Naive thymus-derived CD4-positive, alpha-beta T cell (primary cell): Measurements from ENCODE around the gene EXOC3. TPM values are rescaled to one million over a fixed set of nuclear protein-coding genes. Genes with fewer than 3 reads are reported as not detected.
"Not testable (repeated sequence)": the region's sequence is repeated elsewhere in the genome, so short reads cannot be mapped to it uniquely, and the experiment has no call there.

Experiments
- ATAC-seq: fragments of 150-1000 bp; cut with Tn5 transposase; 2 replicates; pipeline ENCODE4 v1.10.0; 2021; ENCODE audit warnings: mild to moderate bottlenecking, moderate library complexity
- CTCF ChIA-PET: fragments of 350-600 bp; sonication (Branson Sonifier 250); formaldehyde crosslinking; loops from one replicate; lab custom pipeline; 2021; ENCODE audit warnings: antibody characterized with exemption; lab: Charles Lee
- POLR2A ChIA-PET: fragments of 350-600 bp; sonication (Branson Sonifier 250); formaldehyde crosslinking; loops from one replicate; lab custom pipeline; 2021; ENCODE audit warnings: antibody characterized with exemption, inconsistent platforms; lab: Charles Lee
- DNase-seq, 9 donors: peaks; one replicate each; pipeline versions ENCODE4 v3.0.0 to v3.0.0-alpha.2; 2020 to 2022; ENCODE audit warnings: mixed read lengths in 1 of 9
- H3K27ac ChIP-seq: one replicate; pipeline ENCODE4 v1.7.0; 2013; ENCODE audit warnings: mild to moderate bottlenecking, low read depth, low read length, moderate library complexity
- H3K27me3 ChIP-seq, 2 donors: one replicate each; pipeline ENCODE4 v1.7.0; 2013; ENCODE audit warnings: low read length in 2 of 2, mild to moderate bottlenecking in 2 of 2, moderate library complexity in 2 of 2; ENCODE audit not compliant: control insufficient read depth in 2 of 2, insufficient read depth in 2 of 2
- H3K36me3 ChIP-seq, 3 experiments: 1 replicate in 2 of 3; 2 replicates in 1 of 3; pipeline ENCODE4 v1.7.0; 2013; ENCODE audit warnings: low read length in 3 of 3, mild to moderate bottlenecking in 3 of 3, moderate library complexity in 1 of 3; ENCODE audit not compliant: insufficient read depth in 3 of 3, control insufficient read depth in 2 of 3
- H3K4me1 ChIP-seq, 2 donors: one replicate each; pipeline ENCODE4 v1.7.0; 2013; ENCODE audit warnings: low read length in 2 of 2, mild to moderate bottlenecking in 2 of 2, moderate library complexity in 1 of 2; ENCODE audit not compliant: control insufficient read depth in 2 of 2, insufficient read depth in 2 of 2
- H3K4me3 ChIP-seq: 2 replicates; pipeline ENCODE4 v1.7.0; 2013; ENCODE audit warnings: mild to moderate bottlenecking, low read length
- H3K9me3 ChIP-seq, 3 experiments: 1 replicate in 2 of 3; 2 replicates in 1 of 3; pipeline ENCODE4 v1.7.0; 2013; ENCODE audit warnings: low read length in 3 of 3; ENCODE audit not compliant: control insufficient read depth in 2 of 3
- H3K27ac Mint-ChIP-seq, 9 donors: one replicate each; pipeline ENCODE4 v1.8.0; 2020 to 2022; ENCODE audit warnings: mixed read lengths in 9 of 9, mild to moderate bottlenecking in 8 of 9, moderate library complexity in 5 of 9, inconsistent platforms in 2 of 9
- H3K27me3 Mint-ChIP-seq, 5 donors: one replicate each; pipeline ENCODE4 v1.8.0; 2021 to 2022; ENCODE audit warnings: mixed read lengths in 5 of 5, mild to moderate bottlenecking in 1 of 5
- H3K36me3 Mint-ChIP-seq, 5 donors: one replicate each; pipeline ENCODE4 v1.8.0; 2020 to 2022; ENCODE audit warnings: mixed read lengths in 5 of 5, mild to moderate bottlenecking in 3 of 5, inconsistent platforms in 1 of 5
- H3K4me1 Mint-ChIP-seq, 7 donors: one replicate each; pipeline ENCODE4 v1.8.0; 2020 to 2022; ENCODE audit warnings: mixed read lengths in 7 of 7, mild to moderate bottlenecking in 3 of 7, inconsistent platforms in 1 of 7
- H3K4me3 Mint-ChIP-seq, 10 donors: one replicate each; pipeline ENCODE4 v1.8.0; 2020 to 2022; ENCODE audit warnings: mild to moderate bottlenecking in 10 of 10, mixed read lengths in 10 of 10, moderate library complexity in 6 of 10, inconsistent platforms in 2 of 10
- H3K9me3 Mint-ChIP-seq, 11 donors: one replicate each; pipeline ENCODE4 v1.8.0; 2020 to 2022; ENCODE audit warnings: mixed read lengths in 11 of 11, mild to moderate bottlenecking in 4 of 11, inconsistent platforms in 1 of 11, moderate library complexity in 1 of 11
- intact Hi-C, 2 donors: fragments of 100-400 bp; cut with micrococcal nuclease; formaldehyde crosslinking; loops; one replicate each; pipeline ENCODE4 v1.15.1; 2023
- polyA plus RNA-seq, 2 donors: library from polyadenylated mRNA; unstranded; fragments of 300-500 nt; fragmentation: Illumina TruSeq; gene quantifications; one replicate each; pipeline ENCODE4 v1.2.3, GENCODE V29; 2021
- total RNA-seq, 6 experiments: library from RNA in 5 of 6; stranded (reverse) in 5 of 6; gene quantifications; 1 replicate in 5 of 6; 2 replicates in 1 of 6; pipeline ENCODE4 v1.2.3 and lab custom pipeline; 2021 to 2026

The EXOC3 gene
- total and polyA plus RNA-seq, 7 experiments from 2014 or later, result 44.3 to 105 (median 89.3) TPM

GRCh38 chr5:401146-402034 is 41.6 kb upstream of the EXOC3 start:
- H3K27me3 Mint-ChIP-seq, result peaks cover 0 to 40% (median 30%) of the 10 kb centered on the region in 5 donors
- peaks cover 0 to 29% (median 0%) of the 10 kb centered on the region in 7 donors for H3K4me1 Mint-ChIP-seq
- ChIA-PET POLR2A (no interaction called here), CTCF (no interaction called here)
- H3K27ac Mint-ChIP-seq, result no peak overlapping the region
- Histone ChIP-seq H3K4me3 (no peak overlapping the region), H3K36me3 (no peaks in the 10 kb centered on the region), H3K4me1 (no peaks in the 10 kb centered on the region), H3K27ac (no peak overlapping the region), H3K27me3 (no peaks in the 10 kb centered on the region), H3K9me3 (no peaks in the 10 kb centered on the region)
- peaks cover 0 to 28% (median 0%) of the 10 kb centered on the region in 5 donors for H3K36me3 Mint-ChIP-seq
- ATAC-seq (no peak), DNase-seq (no peak)
- intact Hi-C loops, result no loop called here
- H3K4me3 Mint-ChIP-seq, result no peak overlapping the region
- peaks cover 0 to 2% (median 0%) of the 10 kb centered on the region in 11 donors for H3K9me3 Mint-ChIP-seq

- POLR2A ChIA-PET, intact Hi-C loops, CTCF ChIA-PET, H3K4me3 ChIP-seq, H3K9me3 ChIP-seq, H3K27ac ChIP-seq, ATAC-seq, H3K4me3 Mint-ChIP-seq, H3K9me3 Mint-ChIP-seq, H3K27me3 ChIP-seq, H3K4me1 ChIP-seq, DNase-seq, H3K36me3 ChIP-seq: not testable (repeated sequence)
- H3K27me3 Mint-ChIP-seq, result peaks cover 0 to 40% (median 30%) of the 10 kb centered on the region in 5 donors
- H3K27ac Mint-ChIP-seq, result peak overlapping the region in 1 of 9 donors; percentile 16
- H3K36me3 Mint-ChIP-seq, result peaks cover 0 to 28% (median 0%) of the 10 kb centered on the region in 5 donors
- peaks cover 0 to 32% (median 0%) of the 10 kb centered on the region in 7 donors for H3K4me1 Mint-ChIP-seq
Observed at GRCh38 chr5:402219-402614, 40.8 kb upstream of the EXOC3 start.

GRCh38 chr5:402615-403359 is 40.2 kb upstream of the EXOC3 start:
- H3K4me1 ChIP-seq, result no peaks in the 10 kb centered on the region
- Mint-ChIP-seq H3K27me3 (peaks cover 0 to 40% (median 30%) of the 10 kb centered on the region in 5 donors), H3K4me1 (peaks cover 0 to 32% (median 0%) of the 10 kb centered on the region in 7 donors), H3K4me3 (no peak overlapping the region), H3K9me3 (peaks cover 0 to 2% (median 0%) of the 10 kb centered on the region in 11 donors), H3K36me3 (peaks cover 0 to 28% (median 0%) of the 10 kb centered on the region in 5 donors), H3K27ac (no peak overlapping the region)
- POLR2A ChIA-PET, result no interaction called here
- ATAC-seq, result peak; percentile 26
- no peak overlapping the region for H3K4me3 ChIP-seq
- no peaks in the 10 kb centered on the region for H3K36me3 ChIP-seq
- H3K27me3 ChIP-seq, result no peaks in the 10 kb centered on the region
- no peak for DNase-seq
- CTCF ChIA-PET, result no interaction called here
- H3K27ac ChIP-seq, result no peak overlapping the region
- intact Hi-C loops, result no loop called here
- H3K9me3 ChIP-seq, result no peaks in the 10 kb centered on the region

GRCh38 chr5:403995-404394 is 39.0 kb upstream of the EXOC3 start:
- H3K27ac Mint-ChIP-seq, result no peak overlapping the region
- peaks cover 0 to 29% (median 0%) of the 10 kb centered on the region in 7 donors for H3K4me1 Mint-ChIP-seq
- H3K36me3 Mint-ChIP-seq, result peaks cover 0 to 25% (median 0%) of the 10 kb centered on the region in 5 donors
- H3K9me3 ChIP-seq, result no peaks in the 10 kb centered on the region
- no peak for DNase-seq
- H3K27ac ChIP-seq, result no peak overlapping the region
- no peaks in the 10 kb centered on the region for H3K27me3 ChIP-seq
- CTCF ChIA-PET, result no interaction called here
- no peak for ATAC-seq
- no peaks in the 10 kb centered on the region for H3K4me1 ChIP-seq
- peaks cover 0 to 2% (median 0%) of the 10 kb centered on the region in 11 donors for H3K9me3 Mint-ChIP-seq
- H3K27me3 Mint-ChIP-seq, result peaks cover 0 to 40% (median 30%) of the 10 kb centered on the region in 5 donors
- no peaks in the 10 kb centered on the region for H3K36me3 ChIP-seq
- H3K4me3 Mint-ChIP-seq, result no peak overlapping the region
- POLR2A ChIA-PET, result no interaction called here
- H3K4me3 ChIP-seq, result no peak overlapping the region
- intact Hi-C loops, result no loop called here

GRCh38 chr5:404666-405241 is 38.2 kb upstream of the EXOC3 start:
- Histone ChIP-seq H3K27me3 (no peaks in the 10 kb centered on the region), H3K9me3 (no peaks in the 10 kb centered on the region), H3K4me1 (no peaks in the 10 kb centered on the region), H3K36me3 (no peaks in the 10 kb centered on the region), H3K4me3 (no peak overlapping the region), H3K27ac (no peak overlapping the region)
- Mint-ChIP-seq H3K27ac (no peak overlapping the region), H3K27me3 (peaks cover 0 to 40% (median 27%) of the 10 kb centered on the region in 5 donors), H3K36me3 (peaks cover 0 to 24% (median 0%) of the 10 kb centered on the region in 5 donors), H3K9me3 (peaks cover 0 to 2% (median 0%) of the 10 kb centered on the region in 11 donors), H3K4me3 (no peak overlapping the region), H3K4me1 (peaks cover 0 to 23% (median 0%) of the 10 kb centered on the region in 7 donors)
- ATAC-seq (no peak), DNase-seq (no peak)
- CTCF ChIA-PET, result no interaction called here
- POLR2A ChIA-PET, result no interaction called here
- intact Hi-C loops, result no loop called here

GRCh38 chr5:405421-405820 is 37.6 kb upstream of the EXOC3 start:
- H3K27ac Mint-ChIP-seq, result no peak overlapping the region
- H3K36me3 ChIP-seq, result no peaks in the 10 kb centered on the region

More at GRCh38 chr5:405421-405820, 37.6 kb upstream of the EXOC3 start:
- no peaks in the 10 kb centered on the region for H3K9me3 ChIP-seq
- peaks cover 0 to 2% (median 0%) of the 10 kb centered on the region in 11 donors for H3K9me3 Mint-ChIP-seq
- peaks cover 0 to 21% (median 0%) of the 10 kb centered on the region in 5 donors for H3K36me3 Mint-ChIP-seq
- ATAC-seq (no peak), DNase-seq (no peak)
- H3K27me3 ChIP-seq, result no peaks in the 10 kb centered on the region
- no peaks in the 10 kb centered on the region for H3K4me1 ChIP-seq
- H3K27me3 Mint-ChIP-seq, result peaks cover 0 to 34% (median 20%) of the 10 kb centered on the region in 5 donors
- no peak overlapping the region for H3K4me3 ChIP-seq
- POLR2A ChIA-PET, result no interaction called here
- peaks cover 0 to 16% (median 0%) of the 10 kb centered on the region in 7 donors for H3K4me1 Mint-ChIP-seq
- intact Hi-C loops, result no loop called here
- CTCF ChIA-PET, result no interaction called here
- no peak overlapping the region for H3K27ac ChIP-seq
- H3K4me3 Mint-ChIP-seq, result no peak overlapping the region
